Peyer's patch (tissue), 4 donors: Measurements from ENCODE around the gene CFAP97.

Experiments
- CTCF ChIP-seq, 6 experiments: fragments of 450-650 bp in 4 of 6; fragments of 200-600 bp in 2 of 6; sonication (generic) in 1 of 6; IDR thresholded peaks; one replicate each; pipeline ENCODE4 v1.5.1; 2017 to 2019; ENCODE audit warnings: antibody characterized with exemption in 6 of 6, mild to moderate bottlenecking in 3 of 6, moderate library complexity in 1 of 6
- POLR2A ChIP-seq, 2 donors: fragments of 450-650 bp; IDR thresholded peaks; one replicate each; pipeline ENCODE4 v1.5.1; 2017; ENCODE audit warnings: antibody characterized with exemption in 2 of 2, mild to moderate bottlenecking in 2 of 2, moderate library complexity in 2 of 2

DNA sequence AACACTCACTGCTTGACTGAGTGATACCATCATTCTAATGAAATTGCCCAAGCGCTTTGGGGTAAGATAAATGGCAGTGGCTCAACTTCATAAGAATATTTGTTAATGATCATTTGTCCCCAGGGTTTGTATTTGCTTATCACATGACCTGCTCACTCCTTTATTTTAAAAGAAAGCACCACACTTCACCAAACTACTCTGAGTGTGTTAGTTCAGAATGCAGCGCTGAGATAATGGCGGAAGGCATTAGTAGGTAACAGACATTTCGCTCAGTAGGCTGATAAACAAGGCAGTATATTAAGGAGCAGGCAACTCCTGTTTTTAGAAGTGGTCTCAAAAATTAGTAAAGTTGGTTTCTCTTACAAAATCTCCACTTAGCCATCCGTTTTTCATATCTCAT is 7.2 kb upstream of the CFAP97 start:
- TF ChIP-seq POLR2A (IDR thresholded peaks at IDR 0.05) (no peak), CTCF (IDR thresholded peaks at IDR 0.05) (no peak)
